Activated T-helper 17 cell treated with anti-CD3 and anti-CD28 coated beads, Interleukin-2, amount 50 U/mL, for 72 hours (primary cell): ENCODE measurements around the gene GID8. TPM values are rescaled to one million over a fixed set of nuclear protein-coding genes. Genes with fewer than 3 reads are reported as not detected.
A peak's percentile ranks its signal among the peaks of the same experiment; 100 is the strongest.

ENCODE experiments used
- ATAC-seq: fragments of 150-1000 bp; cut with Tn5 transposase; replicated peaks from 2 replicates; pipeline ENCODE4 v1.10.0; 2021; ENCODE audit warnings: mild to moderate bottlenecking, moderate library complexity
- H3K27ac Mint-ChIP-seq: one replicate; pipeline ENCODE4 v1.8.0; 2022; ENCODE audit warnings: mixed read lengths
- H3K27me3 Mint-ChIP-seq: one replicate; pipeline ENCODE4 v1.8.0; 2022; ENCODE audit warnings: mixed read lengths
- H3K36me3 Mint-ChIP-seq: one replicate; pipeline ENCODE4 v1.8.0; 2022; ENCODE audit warnings: low read depth, mild to moderate bottlenecking, mixed read lengths
- H3K4me1 Mint-ChIP-seq: one replicate; pipeline ENCODE4 v1.8.0; 2022; ENCODE audit warnings: mixed read lengths
- H3K4me3 Mint-ChIP-seq: one replicate; pipeline ENCODE4 v1.8.0; 2022; ENCODE audit warnings: mild to moderate bottlenecking, mixed read lengths
- H3K9me3 Mint-ChIP-seq: one replicate; pipeline ENCODE4 v1.8.0; 2022; ENCODE audit warnings: mixed read lengths
- total RNA-seq, 2 donors: library from RNA; stranded (reverse); gene quantifications; one replicate each; pipeline ENCODE4 v1.2.3, GENCODE V29; 2022

Gene GID8
- total RNA-seq, 2 donors from 2014 or later, result 32.7 to 34.6 TPM

- ATAC-seq, result no peak
- peak overlapping the region; percentile 94 for H3K27ac Mint-ChIP-seq
- peaks cover 45% of the 10 kb centered on the region for H3K36me3 Mint-ChIP-seq
- no peaks in the 10 kb centered on the region for H3K9me3 Mint-ChIP-seq
- peak overlapping the region; percentile 93 for H3K4me3 Mint-ChIP-seq
- H3K4me1 Mint-ChIP-seq, result peaks cover 49% of the 10 kb centered on the region
- no peaks in the 10 kb centered on the region for H3K27me3 Mint-ChIP-seq
Observed at GRCh38 chr20:62923669-62924441, 14.1 kb upstream of the GID8 start.

DNA sequence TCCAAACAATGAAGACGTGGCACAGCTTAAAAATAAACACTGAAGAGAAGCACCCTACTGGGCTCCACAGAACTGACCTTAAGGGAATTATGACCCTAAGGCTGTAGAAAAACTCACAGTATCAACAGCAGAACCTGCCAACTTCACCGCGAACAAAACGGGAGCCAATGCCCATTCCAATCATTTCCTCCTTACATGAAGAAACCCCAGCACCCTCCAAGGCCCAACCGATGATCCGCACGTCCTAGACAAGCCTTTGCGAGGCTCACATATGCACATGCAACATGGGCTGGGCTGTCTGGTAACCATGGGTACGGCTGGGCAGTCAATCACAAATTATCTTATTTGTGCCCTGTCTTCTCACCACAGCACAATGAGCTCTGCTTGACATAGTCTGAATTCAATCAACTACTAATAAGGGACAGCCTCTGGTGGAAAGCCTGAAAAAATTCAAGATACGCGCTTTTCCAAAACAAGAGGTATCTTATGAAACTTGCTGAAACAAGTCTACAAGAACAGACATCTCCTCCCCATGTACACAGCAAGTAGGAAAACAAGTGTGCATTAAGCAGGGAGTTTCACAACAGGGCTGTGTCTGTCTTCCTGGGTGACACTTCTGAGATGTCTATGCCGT, 13.4 kb upstream of the GID8 start:
- peaks cover 43% of the 10 kb centered on the region for H3K4me1 Mint-ChIP-seq
- peak overlapping the region; percentile 93 for H3K4me3 Mint-ChIP-seq
- H3K27me3 Mint-ChIP-seq, result no peaks in the 10 kb centered on the region
- peak; percentile 9 for ATAC-seq
- no peaks in the 10 kb centered on the region for H3K9me3 Mint-ChIP-seq
- peaks cover 47% of the 10 kb centered on the region for H3K36me3 Mint-ChIP-seq
- peak overlapping the region; percentile 94 for H3K27ac Mint-ChIP-seq

DNA sequence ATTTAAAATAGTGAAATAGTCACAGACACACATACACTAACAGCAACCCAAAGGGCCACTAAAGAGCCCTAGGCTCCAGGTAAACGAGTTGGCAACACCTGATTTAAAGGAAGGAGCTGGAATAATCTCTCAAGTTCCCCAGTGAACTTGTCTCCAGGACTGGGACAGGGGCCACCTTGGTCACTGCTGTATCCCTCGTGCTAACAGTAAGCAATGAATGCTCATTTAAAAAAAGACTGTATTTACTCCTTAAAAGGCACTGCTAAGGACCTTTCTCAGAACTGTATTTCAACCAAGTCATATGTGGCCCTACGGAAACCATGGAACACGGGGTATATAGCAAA, 12.9 kb upstream of the GID8 start:
- Mint-ChIP-seq H3K36me3 (peaks cover 47% of the 10 kb centered on the region), H3K27ac (peak overlapping the region; percentile 94), H3K27me3 (no peaks in the 10 kb centered on the region), H3K9me3 (no peaks in the 10 kb centered on the region), H3K4me1 (peaks cover 45% of the 10 kb centered on the region), H3K4me3 (peak overlapping the region; percentile 93)
- no peak for ATAC-seq

DNA sequence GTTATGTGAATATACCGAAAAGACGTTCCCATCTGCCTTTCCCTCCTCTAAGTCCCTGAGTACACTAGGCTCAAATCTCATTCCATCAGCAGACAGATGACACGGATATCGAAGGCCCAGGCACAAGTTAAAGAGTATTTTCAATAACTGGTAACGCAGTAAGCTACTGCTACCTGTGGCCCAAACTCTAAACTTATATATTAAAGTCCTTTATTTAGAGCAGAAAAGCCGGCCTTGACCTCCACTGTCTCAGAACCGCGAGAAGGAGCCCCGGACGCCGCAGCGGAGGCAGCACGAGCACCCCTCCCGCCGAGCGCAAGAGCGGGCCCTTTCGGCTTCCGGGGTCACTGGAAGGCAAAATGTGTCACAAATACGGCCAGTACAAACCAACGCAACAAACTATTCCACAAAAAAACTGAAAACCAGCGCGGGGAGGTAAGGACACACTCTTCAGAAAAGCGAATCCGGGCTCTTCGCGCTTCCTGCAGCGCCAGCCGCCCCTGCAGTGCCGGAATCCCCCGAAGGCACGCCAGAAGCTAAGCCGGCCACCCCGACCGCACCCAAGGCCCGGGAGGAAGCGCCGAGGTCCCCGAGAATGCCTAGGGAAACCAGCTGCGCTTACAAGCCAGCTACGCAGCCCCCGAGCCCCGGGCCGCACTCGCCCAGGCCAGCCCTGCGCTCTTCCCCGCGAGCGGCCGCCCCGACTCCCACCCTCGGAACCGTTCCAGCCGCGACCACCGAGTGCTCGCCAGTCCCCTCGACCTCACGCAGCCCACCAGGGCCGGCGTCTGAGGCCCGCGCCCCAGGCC, 12.3 kb upstream of the GID8 start:
- peak; percentile 13 for ATAC-seq
- peaks cover 44% of the 10 kb centered on the region for H3K4me1 Mint-ChIP-seq

GRCh38 chr20:62926229-62927127, 11.5 kb upstream of the GID8 start, which contains the start of gene DIDO1:
DIDO1 (minus strand) TSS chr20:62926505.
- peak; percentile 71 for ATAC-seq

More for the DNA sequence above, 12.3 kb upstream of the GID8 start:
- Mint-ChIP-seq H3K9me3 (no peaks in the 10 kb centered on the region), H3K27ac (peak overlapping the region; percentile 94), H3K27me3 (no peaks in the 10 kb centered on the region), H3K4me3 (peak overlapping the region; percentile 93), H3K36me3 (peaks cover 47% of the 10 kb centered on the region)

GRCh38 chr20:62927128-62927705, 10.7 kb upstream of the GID8 start:
- H3K27me3 Mint-ChIP-seq, result no peaks in the 10 kb centered on the region
- H3K4me3 Mint-ChIP-seq, result peak overlapping the region; percentile 73
- no peak for ATAC-seq
- H3K27ac Mint-ChIP-seq, result peak overlapping the region; percentile 85
- peaks cover 47% of the 10 kb centered on the region for H3K36me3 Mint-ChIP-seq
- H3K9me3 Mint-ChIP-seq, result no peaks in the 10 kb centered on the region
- peaks cover 37% of the 10 kb centered on the region for H3K4me1 Mint-ChIP-seq

More at GRCh38 chr20:62926229-62927127, 11.5 kb upstream of the GID8 start, which contains the start of gene DIDO1:
- no peaks in the 10 kb centered on the region for H3K27me3 Mint-ChIP-seq
- H3K4me3 Mint-ChIP-seq, result peak within 1 kb of the TSS; percentile 93
- peaks cover 39% of the 10 kb centered on the region for H3K4me1 Mint-ChIP-seq
- H3K36me3 Mint-ChIP-seq, result peaks cover 47% of the 10 kb centered on the region
- H3K27ac Mint-ChIP-seq, result peak within 1 kb of the TSS; percentile 94
- H3K9me3 Mint-ChIP-seq, result no peaks in the 10 kb centered on the region

DNA sequence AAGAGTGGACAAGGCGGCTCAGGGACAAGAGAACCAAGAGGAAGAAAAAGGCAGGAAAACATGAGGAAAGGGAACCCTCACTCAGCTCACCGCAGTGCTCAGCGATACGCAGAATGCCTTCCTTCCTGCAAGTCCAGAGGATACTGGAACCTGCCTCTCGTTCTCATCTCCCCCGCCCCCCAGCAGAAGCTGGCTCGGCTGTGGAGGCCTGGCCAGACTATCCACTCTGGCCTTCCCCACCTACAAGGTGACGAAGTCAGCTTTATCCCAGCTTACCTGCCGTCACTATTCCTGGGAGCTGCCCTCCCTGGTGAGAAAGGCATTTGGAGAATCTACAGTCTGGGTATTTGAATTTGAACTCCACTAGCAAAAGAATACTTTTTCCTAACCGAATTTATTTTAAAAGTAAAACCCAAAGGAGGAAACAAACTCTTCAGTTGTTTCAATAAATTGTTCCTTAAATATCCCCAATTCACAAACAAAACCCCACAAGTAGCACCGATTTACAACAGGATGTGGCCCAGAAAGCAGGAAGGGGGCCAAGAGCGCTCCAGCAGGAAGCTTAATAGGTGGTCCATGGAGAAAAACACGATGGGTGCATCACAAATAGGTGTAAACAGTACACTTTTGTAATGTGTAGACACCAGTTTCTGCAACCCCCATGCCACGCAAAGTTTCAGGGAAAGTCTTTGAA, 9.6 kb upstream of the GID8 start:
- Mint-ChIP-seq H3K9me3 (no peaks in the 10 kb centered on the region), H3K27me3 (no peaks in the 10 kb centered on the region), H3K4me3 (peak overlapping the region; percentile 73), H3K36me3 (peaks cover 42% of the 10 kb centered on the region), H3K4me1 (peaks cover 31% of the 10 kb centered on the region), H3K27ac (peak overlapping the region; percentile 74)
- no peak for ATAC-seq

DNA sequence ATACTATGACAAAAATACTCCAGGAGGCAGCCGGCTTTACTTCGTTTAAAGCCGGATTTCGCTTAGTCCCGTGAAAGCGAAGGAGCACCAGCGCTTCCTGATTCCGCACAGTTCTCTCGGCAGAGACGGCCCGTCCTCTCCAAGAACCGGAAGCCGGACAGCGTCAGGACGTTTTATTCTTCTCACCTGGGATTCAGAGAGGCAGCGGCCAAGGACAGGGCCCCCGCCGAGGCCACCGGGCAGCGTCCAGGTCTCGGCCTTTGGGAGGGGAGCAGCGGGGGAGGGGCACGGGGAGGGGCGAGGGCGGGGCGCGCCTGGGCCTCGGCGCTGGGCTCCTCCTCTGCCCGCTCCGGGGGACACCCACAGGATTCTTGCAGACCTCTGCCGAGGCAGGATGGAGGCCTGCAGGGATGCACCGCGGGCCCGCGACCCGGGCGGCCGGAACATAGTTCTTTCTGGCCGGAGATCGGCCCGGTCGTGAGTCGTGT, 8.9 kb upstream of the GID8 start:
- Mint-ChIP-seq H3K27me3 (no peaks in the 10 kb centered on the region), H3K36me3 (peaks cover 37% of the 10 kb centered on the region), H3K4me1 (peaks cover 27% of the 10 kb centered on the region), H3K27ac (peak overlapping the region; percentile 74), H3K4me3 (peak overlapping the region; percentile 73), H3K9me3 (no peaks in the 10 kb centered on the region)
- ATAC-seq, result peak; percentile 67

DNA sequence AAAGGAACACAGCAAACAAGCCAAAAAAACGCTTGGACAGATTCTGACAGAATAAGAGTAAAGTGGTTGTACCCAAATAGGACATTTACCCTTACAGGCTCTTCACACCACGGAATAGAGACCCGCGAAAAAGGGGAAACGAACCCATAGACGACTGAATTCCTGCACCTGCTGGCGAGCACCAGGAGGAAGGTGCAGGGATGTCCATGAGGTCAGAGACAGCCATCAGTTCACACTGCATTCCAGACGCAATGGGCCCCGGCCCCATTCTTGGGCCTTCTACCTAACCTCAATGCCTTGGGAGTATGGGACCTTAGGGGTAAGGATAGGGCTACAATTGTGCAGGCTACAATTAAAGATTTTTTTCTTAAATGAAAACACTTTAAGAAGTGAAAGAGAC, 6.5 kb upstream of the GID8 start:
- Mint-ChIP-seq H3K27me3 (no peaks in the 10 kb centered on the region), H3K4me3 (no peak overlapping the region), H3K27ac (no peak overlapping the region), H3K36me3 (peaks cover 22% of the 10 kb centered on the region), H3K9me3 (no peaks in the 10 kb centered on the region), H3K4me1 (peaks cover 19% of the 10 kb centered on the region)
- no peak for ATAC-seq

GRCh38 chr20:62933966-62934365, 4.0 kb upstream of the GID8 start:
- H3K4me1 Mint-ChIP-seq, result peaks cover 6% of the 10 kb centered on the region
- no peak overlapping the region for H3K27ac Mint-ChIP-seq
- no peak overlapping the region for H3K4me3 Mint-ChIP-seq
- no peak for ATAC-seq
- no peaks in the 10 kb centered on the region for H3K9me3 Mint-ChIP-seq
- H3K27me3 Mint-ChIP-seq, result no peaks in the 10 kb centered on the region
- peaks cover 17% of the 10 kb centered on the region for H3K36me3 Mint-ChIP-seq

DNA sequence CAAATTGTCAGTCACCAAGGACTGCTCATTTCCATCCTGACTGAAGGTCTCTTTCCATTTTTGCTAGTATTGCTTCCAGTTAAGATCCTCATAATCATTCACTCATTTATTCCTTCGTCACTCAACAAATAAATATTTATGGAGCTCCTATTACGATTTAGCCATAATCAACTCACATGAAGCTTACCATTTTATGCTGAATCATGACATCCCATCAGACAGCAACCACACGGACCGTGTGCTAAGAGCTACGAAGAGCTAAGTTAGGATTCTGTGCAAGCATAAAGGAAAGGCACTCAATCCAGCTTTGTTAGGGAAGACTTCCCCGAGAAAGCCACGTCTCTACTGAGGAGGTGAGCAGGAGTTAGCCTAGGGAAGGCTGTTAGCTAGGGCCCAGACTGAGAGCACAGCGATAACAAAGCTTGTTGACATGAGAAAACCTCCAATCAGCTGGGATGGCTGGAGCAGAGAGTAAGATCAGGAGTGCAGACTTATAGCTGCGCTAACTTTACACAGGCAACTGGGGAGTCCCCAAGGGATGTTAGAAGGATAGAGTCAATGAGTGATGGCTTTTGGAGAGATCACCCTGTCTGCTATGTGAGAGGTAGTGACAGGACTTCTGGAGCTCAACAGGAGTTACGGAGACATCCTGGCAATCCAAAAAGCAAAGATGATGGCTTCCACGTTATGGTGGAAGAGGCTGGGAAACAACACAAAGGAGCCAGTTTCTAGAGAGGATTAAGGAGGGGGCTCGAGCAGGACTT, 2.6 kb upstream of the GID8 start:
- no peak for ATAC-seq
- H3K27ac Mint-ChIP-seq, result no peak overlapping the region
- H3K27me3 Mint-ChIP-seq, result no peaks in the 10 kb centered on the region
- no peak overlapping the region for H3K4me3 Mint-ChIP-seq
- no peaks in the 10 kb centered on the region for H3K9me3 Mint-ChIP-seq
- peaks cover 9% of the 10 kb centered on the region for H3K4me1 Mint-ChIP-seq
- peaks cover 28% of the 10 kb centered on the region for H3K36me3 Mint-ChIP-seq

DNA sequence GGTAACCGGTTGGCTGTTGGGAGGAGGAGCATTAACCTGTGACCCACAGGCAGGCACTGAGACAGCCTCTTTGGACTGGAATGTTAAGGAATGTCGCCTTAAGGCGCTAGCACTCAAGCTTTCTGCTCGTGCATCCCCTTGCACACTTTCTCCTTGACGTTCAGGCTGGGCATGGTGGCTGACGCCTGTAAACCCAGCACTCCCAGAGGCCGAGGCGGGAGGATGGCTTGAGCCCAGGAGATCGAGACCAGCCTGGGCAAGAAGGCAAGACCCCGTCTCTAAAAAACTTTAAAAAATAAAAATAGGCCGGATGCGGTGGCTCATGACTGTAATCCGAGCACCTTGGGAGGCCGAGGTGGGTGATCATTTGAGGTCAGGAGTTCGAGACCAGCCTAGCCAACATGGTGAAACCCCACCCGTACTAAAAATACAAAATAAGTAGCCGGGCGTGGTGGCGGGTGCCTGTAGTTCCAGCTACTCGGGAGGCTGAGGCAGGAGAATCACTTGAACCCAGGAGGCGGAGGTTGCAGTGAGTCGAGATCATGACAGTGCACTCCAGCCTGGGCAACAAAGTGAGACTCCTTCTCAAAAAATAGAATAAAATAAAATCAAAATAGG, 1.9 kb upstream of the GID8 start:
- Mint-ChIP-seq H3K36me3 (peaks cover 34% of the 10 kb centered on the region), H3K27ac (no peak overlapping the region), H3K4me1 (peaks cover 9% of the 10 kb centered on the region), H3K4me3 (no peak overlapping the region), H3K9me3 (no peaks in the 10 kb centered on the region), H3K27me3 (no peaks in the 10 kb centered on the region)
- no peak for ATAC-seq
